ENCODE results near the gene PITPNM1.

- TF ChIP-seq CTCF (conservative IDR thresholded peaks at IDR 0.05; ENCODE audit: low read depth, low read length) = no peak
- TF ChIP-seq EZH2phosphoT487 (IDR thresholded peaks at IDR 0.05; ENCODE audit: borderline replicate concordance, low read length) = no peak
- TF ChIP-seq EZH2 (IDR thresholded peaks at IDR 0.05; ENCODE audit: low read length, unreplicated experiment) = no peak
Observed at GRCh38 chr11:67468056-67468455, 37.1 kb downstream of the PITPNM1 start.
